Stimulated activated naive CD8-positive, alpha-beta T cell treated with anti-CD3 and anti-CD28 coated beads, Interleukin-15, Interleukin-2, amounts not matched to agents 100 ng/mL and 50 ng/mL, for 24 hours (primary cell): ENCODE measurements around the gene RALGAPA2.

Experiments used
- H3K27ac Mint-ChIP-seq: one replicate; pipeline ENCODE4 v1.8.0; 2021; ENCODE audit warnings: mild to moderate bottlenecking, mixed read lengths
- H3K27me3 Mint-ChIP-seq: one replicate; pipeline ENCODE4 v1.8.0; 2021; ENCODE audit warnings: mixed read lengths
- H3K36me3 Mint-ChIP-seq: one replicate; pipeline ENCODE4 v1.8.0; 2021; ENCODE audit warnings: low read depth, mixed read lengths
- H3K4me1 Mint-ChIP-seq: one replicate; pipeline ENCODE4 v1.8.0; 2021; ENCODE audit warnings: low read depth, mixed read lengths
- H3K4me3 Mint-ChIP-seq: one replicate; pipeline ENCODE4 v1.8.0; 2021; ENCODE audit warnings: mild to moderate bottlenecking, mixed read lengths
- H3K9me3 Mint-ChIP-seq: one replicate; pipeline ENCODE4 v1.8.0; 2021; ENCODE audit warnings: mixed read lengths

Gene RALGAPA2

GRCh38 chr20:20702330-20703245, 9.9 kb downstream of the RALGAPA2 start:
- Mint-ChIP-seq H3K4me1 (peaks cover 9% of the 10 kb centered on the region), H3K27ac (no peak overlapping the region), H3K9me3 (no peaks in the 10 kb centered on the region), H3K36me3 (peaks cover 5% of the 10 kb centered on the region), H3K27me3 (no peaks in the 10 kb centered on the region), H3K4me3 (no peak overlapping the region)

- no peak overlapping the region for H3K4me3 Mint-ChIP-seq
- H3K4me1 Mint-ChIP-seq = peaks cover 19% of the 10 kb centered on the region
- H3K36me3 Mint-ChIP-seq = no peaks in the 10 kb centered on the region
- no peaks in the 10 kb centered on the region for H3K9me3 Mint-ChIP-seq
- no peaks in the 10 kb centered on the region for H3K27me3 Mint-ChIP-seq
- H3K27ac Mint-ChIP-seq = no peak overlapping the region
Observed at GRCh38 chr20:20699917-20700316, 12.5 kb downstream of the RALGAPA2 start.

DNA sequence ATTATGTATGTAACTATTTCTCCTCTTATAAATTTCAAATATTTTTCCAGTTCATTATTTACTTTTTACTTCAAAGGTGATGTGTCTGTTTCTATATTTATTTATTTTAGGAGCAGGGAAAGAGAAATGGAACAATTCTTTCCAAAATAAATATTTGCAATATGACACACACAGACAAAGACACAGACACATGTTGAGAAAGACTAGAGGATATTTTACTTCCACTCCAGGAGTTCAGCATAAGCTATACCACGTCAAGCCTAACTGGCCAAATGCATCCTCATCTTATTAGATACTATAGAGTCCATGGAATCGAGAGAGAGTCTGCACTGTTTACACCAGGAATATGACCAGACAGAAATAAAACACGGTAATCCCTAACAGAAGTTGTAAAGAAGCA, 13.3 kb downstream of the RALGAPA2 start:
- no peak overlapping the region for H3K27ac Mint-ChIP-seq
- H3K4me3 Mint-ChIP-seq = no peak overlapping the region
- no peaks in the 10 kb centered on the region for H3K36me3 Mint-ChIP-seq
- no peaks in the 10 kb centered on the region for H3K27me3 Mint-ChIP-seq
- H3K4me1 Mint-ChIP-seq = peaks cover 19% of the 10 kb centered on the region
- no peaks in the 10 kb centered on the region for H3K9me3 Mint-ChIP-seq

GRCh38 chr20:20697325-20697845, 15.1 kb downstream of the RALGAPA2 start:
- Mint-ChIP-seq H3K27ac (no peak overlapping the region), H3K4me3 (no peak overlapping the region), H3K36me3 (no peaks in the 10 kb centered on the region), H3K4me1 (peaks cover 18% of the 10 kb centered on the region), H3K27me3 (no peaks in the 10 kb centered on the region), H3K9me3 (no peaks in the 10 kb centered on the region)

DNA sequence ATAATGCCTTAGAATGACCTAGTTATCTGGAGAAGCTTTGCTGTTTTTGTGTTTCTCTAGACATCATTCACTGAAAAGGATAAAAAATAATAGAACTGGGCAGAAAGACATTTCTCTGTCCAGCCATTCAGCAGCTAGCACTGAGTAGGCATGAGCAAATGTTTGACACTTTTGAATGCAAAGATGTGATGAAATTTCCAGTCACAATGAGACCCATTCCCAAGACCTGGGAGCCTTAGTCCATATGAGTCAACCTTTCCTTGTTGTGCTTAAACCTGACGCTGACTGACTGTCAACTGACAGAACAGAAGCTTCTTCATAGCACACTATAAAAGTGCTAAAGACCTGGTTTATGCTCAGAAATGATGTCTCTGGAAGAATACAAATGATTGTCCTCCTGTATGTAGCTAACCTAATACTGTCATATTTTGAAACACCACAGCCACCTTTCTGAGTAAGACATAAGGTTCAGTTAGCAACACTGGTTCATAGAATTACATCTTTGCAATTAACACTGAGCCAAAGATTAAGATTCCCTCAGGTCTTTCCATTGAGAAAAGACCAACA, 17.1 kb downstream of the RALGAPA2 start:
- Mint-ChIP-seq H3K9me3 (no peaks in the 10 kb centered on the region), H3K4me1 (peaks cover 14% of the 10 kb centered on the region), H3K27ac (no peak overlapping the region), H3K27me3 (no peaks in the 10 kb centered on the region), H3K36me3 (no peaks in the 10 kb centered on the region), H3K4me3 (no peak overlapping the region)

GRCh38 chr20:20694591-20694990, 17.9 kb downstream of the RALGAPA2 start:
- Mint-ChIP-seq H3K36me3 (no peaks in the 10 kb centered on the region), H3K27me3 (no peaks in the 10 kb centered on the region), H3K4me3 (no peak overlapping the region), H3K27ac (no peak overlapping the region), H3K4me1 (peaks cover 14% of the 10 kb centered on the region), H3K9me3 (no peaks in the 10 kb centered on the region)

GRCh38 chr20:20692587-20692986, 19.9 kb downstream of the RALGAPA2 start:
- Mint-ChIP-seq H3K36me3 (no peaks in the 10 kb centered on the region), H3K4me3 (no peak overlapping the region), H3K27ac (no peak overlapping the region), H3K4me1 (peaks cover 19% of the 10 kb centered on the region), H3K9me3 (no peaks in the 10 kb centered on the region), H3K27me3 (no peaks in the 10 kb centered on the region)

- H3K9me3 Mint-ChIP-seq = no peaks in the 10 kb centered on the region
- H3K4me3 Mint-ChIP-seq = no peak overlapping the region
- H3K27ac Mint-ChIP-seq = no peak overlapping the region
- H3K36me3 Mint-ChIP-seq = no peaks in the 10 kb centered on the region
- H3K27me3 Mint-ChIP-seq = no peaks in the 10 kb centered on the region
- peaks cover 23% of the 10 kb centered on the region for H3K4me1 Mint-ChIP-seq
Observed at GRCh38 chr20:20691477-20692235, 20.8 kb downstream of the RALGAPA2 start.

DNA sequence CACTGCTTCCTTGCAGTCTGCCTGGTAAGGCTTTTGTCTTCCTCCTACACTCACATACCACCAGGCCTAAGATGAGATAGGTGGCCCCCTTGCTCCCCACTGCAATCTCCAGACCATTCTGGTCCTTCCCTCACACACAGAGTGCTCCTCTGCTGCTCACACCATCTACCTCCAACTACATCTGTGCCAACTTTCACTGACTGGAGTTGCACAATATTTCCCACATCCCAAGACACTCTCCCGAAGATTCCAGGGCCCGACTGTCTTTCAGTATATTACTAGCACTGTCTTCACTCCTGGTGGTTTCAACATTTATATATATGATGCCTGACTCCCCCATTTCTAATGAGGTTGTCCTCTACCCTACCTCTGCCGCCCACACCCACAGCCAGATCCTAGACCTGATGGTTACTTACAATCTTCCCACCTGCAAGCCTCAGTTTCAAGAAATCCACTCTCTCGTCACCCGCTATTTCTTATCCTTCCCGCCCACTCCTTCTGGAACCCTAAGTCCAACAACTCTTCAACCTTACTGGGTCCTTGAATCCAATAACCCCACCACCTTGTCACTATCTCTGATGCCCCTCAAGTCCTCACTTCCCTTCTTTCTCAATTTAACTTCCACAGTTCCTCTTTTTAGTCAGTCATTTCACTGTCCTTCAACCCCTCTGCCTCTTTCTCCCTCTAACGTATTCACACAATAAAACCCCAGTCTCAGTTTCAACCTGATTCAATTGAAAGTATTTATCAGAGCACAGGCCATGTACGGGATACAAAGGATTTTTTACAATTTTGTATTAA, 21.6 kb downstream of the RALGAPA2 start:
- H3K27me3 Mint-ChIP-seq = no peaks in the 10 kb centered on the region
- peaks cover 17% of the 10 kb centered on the region for H3K4me1 Mint-ChIP-seq
- H3K36me3 Mint-ChIP-seq = no peaks in the 10 kb centered on the region
- no peak overlapping the region for H3K4me3 Mint-ChIP-seq
- H3K9me3 Mint-ChIP-seq = no peaks in the 10 kb centered on the region
- H3K27ac Mint-ChIP-seq = no peak overlapping the region

- Mint-ChIP-seq H3K4me3 (no peak overlapping the region), H3K36me3 (no peaks in the 10 kb centered on the region), H3K4me1 (peaks cover 47% of the 10 kb centered on the region), H3K27me3 (no peaks in the 10 kb centered on the region), H3K9me3 (no peaks in the 10 kb centered on the region), H3K27ac (no peak overlapping the region)
Observed at GRCh38 chr20:20687319-20687718, 25.1 kb downstream of the RALGAPA2 start.

- Mint-ChIP-seq H3K36me3 (no peaks in the 10 kb centered on the region), H3K27me3 (no peaks in the 10 kb centered on the region), H3K4me3 (no peak overlapping the region), H3K27ac (no peak overlapping the region), H3K4me1 (peaks cover 51% of the 10 kb centered on the region), H3K9me3 (no peaks in the 10 kb centered on the region)
Observed at GRCh38 chr20:20685635-20686034, 26.8 kb downstream of the RALGAPA2 start.

DNA sequence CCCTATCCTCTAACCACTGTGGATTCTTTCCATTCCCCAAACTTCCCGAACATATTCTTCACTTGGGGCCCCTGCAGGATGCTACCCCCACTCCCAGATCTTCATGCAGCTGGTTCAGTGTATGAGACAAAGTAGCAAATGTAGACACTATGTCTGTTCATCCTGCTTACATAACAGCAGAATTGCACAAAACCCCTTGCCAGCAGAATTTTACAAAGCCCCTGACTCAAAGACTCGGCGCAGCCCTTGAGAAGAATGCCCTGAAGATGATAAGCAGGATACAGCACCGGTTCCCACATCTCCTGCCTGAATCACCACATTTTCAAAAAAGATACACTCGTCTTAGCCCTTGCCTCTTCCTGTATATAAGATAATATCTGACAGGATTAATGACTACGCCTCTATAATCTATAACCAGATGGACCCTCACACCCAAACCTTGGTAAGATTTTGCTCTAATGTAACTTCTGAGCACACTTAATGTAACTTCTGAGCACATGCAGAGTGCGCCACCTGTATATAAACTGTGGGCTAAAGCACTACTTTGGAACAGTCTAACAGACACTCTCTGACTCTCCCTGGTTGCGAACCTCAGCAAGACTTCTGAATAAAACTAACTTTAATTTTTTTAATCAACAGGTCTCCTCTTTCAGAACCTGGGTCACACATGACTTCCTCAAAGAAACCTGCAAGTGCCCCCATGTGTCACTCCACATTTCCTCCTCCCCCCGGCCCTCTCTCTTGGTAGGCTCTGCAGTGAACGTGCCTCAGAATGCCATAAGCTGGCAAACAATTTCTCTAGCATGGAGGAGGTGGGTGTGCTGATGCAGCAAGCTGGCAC, 28.7 kb downstream of the RALGAPA2 start:
- H3K36me3 Mint-ChIP-seq = peaks cover 11% of the 10 kb centered on the region
- peak overlapping the region; percentile 6 for H3K27ac Mint-ChIP-seq
- peaks cover 51% of the 10 kb centered on the region for H3K4me1 Mint-ChIP-seq
- H3K27me3 Mint-ChIP-seq = no peaks in the 10 kb centered on the region
- H3K9me3 Mint-ChIP-seq = no peaks in the 10 kb centered on the region
- no peak overlapping the region for H3K4me3 Mint-ChIP-seq

DNA sequence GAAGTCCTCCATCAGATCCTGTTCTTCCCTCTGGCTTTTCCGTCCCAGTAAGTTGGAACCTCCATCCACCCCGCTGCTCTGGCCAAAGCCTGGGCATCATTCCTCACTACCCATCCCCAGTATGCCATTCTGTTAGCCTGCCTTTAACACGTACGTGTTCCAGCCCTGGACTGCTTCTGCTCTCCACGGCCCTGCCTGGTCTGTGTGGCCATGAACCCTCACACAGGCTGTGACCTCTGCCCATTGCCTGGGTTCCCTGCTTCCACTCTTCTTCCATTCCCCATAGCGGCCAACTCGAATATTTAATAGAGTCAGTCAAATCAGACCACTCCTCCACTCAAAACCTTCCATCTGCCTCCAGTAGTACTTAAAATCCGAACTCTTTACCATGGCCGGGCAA, 29.4 kb downstream of the RALGAPA2 start:
- Mint-ChIP-seq H3K4me3 (no peak overlapping the region), H3K36me3 (peaks cover 16% of the 10 kb centered on the region), H3K27ac (no peak overlapping the region), H3K9me3 (no peaks in the 10 kb centered on the region), H3K4me1 (peaks cover 46% of the 10 kb centered on the region), H3K27me3 (no peaks in the 10 kb centered on the region)
